AML-193 (cell line): ENCODE data around the gene SUPV3L1.
"Not testable (repeated sequence)": the region's sequence is repeated elsewhere in the genome, so short reads cannot be mapped to it uniquely, and the experiment has no call there.

Source experiments
- DNase-seq, 2 experiments: peaks; one replicate each; lab custom pipeline; 2025; lab: John Stamatoyannopoulos, UW

The SUPV3L1 gene

DNA sequence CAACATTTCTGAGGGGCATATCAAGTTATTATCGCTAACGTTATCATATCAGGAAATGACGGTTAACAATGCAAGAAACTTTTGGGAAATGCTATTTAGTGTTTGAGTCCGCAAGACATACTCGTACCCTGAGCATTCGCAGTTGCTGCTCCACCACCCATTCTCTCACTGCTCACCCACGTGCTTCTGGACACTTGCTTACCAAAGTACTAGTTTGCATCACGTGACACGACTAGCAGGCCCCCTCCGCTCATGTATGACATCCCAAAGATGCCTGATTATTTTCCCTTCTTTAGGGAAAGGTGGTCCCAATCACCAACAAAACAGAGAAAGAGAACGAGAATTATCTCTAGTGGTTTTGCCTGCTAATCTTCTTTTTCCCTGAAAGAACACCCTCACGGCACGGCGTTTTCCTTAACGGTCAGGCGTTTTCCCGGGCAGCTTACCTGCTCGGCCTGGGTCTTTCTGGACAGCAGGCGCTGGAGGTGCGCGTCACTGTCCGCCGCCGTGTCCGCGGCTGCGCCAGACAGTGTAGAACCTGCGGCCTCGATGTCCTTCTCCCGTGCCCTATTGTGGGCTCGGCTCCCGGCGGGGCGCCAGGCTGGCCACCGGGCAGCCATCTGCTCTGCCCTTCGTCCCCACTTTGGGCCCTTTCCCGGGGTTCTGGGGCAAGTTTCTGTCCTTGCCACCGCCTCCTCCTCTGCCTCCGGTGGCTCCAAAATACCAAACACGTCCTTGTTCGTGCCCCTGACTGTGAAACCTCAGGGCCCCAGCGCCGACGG lies at the start of gene SUPV3L1:
Gene SUPV3L1 (plus strand): TSS at position 492 of the 782 bp plus-strand sequence. CDS start 58 bp downstream, at position 550.
- peak; percentile 96 to 97 for DNase-seq

DNA sequence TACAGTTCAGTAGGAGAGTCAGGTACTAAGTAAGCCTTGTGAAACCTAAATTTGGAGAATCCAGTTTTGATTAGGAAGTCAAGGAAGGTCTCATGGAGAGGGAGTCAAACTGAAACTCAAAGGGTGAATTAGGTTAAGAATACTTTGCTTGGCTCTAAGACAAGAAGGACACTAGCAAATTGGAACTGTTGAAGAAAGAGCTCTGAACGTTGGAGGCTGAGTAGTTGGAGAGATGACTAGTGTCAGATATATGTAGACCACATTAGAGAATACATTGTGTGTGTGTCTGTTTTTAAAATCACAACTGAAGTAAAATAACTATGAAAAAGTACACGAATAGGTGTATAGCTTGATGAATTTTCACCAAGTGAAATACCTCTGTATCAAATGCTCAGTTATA lies 49.8 kb upstream of the SUPV3L1 start:
- no peak for DNase-seq

DNA sequence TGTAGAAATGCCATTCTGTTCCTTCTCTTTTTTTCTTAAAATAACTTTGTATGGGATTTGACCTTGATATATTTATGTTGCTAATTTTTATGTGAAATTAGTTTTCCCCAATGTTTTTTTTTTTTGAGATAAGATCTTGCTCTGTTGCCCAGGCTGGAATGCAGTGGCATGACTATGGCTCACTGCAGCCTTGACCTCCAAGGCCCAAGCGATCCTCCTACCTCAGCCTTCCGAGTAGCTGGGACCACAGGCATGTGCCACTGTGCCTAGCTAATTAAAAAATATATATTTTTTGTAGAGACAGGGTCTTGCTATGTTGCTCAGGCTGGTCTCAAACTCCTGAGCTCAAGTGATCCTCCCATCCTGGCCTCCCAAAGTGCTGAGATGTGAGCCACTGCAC lies 40.1 kb upstream of the SUPV3L1 start:
- no peak for DNase-seq

DNA sequence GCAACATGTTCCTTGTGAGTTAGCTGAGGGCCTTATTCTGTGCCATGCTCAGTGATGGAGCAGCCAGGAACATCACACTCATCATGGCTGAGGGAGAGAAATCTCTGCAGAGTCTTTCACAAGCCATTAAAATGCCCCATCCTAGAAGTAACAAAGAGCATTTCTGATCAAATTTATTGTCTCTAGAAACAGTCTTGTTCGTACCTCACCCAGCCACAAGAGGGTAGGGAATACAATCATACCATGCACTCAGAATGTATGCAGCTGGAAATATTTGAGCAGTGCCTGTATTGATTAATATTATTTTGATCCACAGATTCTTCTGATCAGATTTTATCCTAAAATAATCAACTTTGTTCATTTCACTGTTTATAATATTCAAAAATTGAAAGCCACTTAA lies 38.7 kb upstream of the SUPV3L1 start:
- DNase-seq = no peak

DNA sequence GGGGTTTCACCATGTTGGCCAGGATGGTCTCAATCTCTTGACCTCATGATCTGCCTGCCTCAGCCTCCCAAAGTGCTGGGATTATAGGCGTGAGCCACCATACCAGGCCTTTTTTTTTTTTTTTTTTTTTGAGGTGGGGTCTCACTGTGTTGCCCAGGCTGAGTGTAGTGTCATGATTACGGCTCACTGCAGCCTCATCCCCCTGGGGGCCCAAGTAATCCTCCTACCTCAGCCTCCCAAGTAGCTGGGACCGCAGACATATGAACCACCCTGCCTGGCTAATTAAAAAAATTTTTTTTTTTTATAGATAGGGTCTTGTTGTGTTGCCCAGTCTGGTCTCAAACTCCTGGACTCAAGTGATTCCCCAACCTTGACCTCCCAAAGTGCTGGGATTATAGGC lies 38.0 kb upstream of the SUPV3L1 start:
- not testable (repeated sequence) for DNase-seq

DNA sequence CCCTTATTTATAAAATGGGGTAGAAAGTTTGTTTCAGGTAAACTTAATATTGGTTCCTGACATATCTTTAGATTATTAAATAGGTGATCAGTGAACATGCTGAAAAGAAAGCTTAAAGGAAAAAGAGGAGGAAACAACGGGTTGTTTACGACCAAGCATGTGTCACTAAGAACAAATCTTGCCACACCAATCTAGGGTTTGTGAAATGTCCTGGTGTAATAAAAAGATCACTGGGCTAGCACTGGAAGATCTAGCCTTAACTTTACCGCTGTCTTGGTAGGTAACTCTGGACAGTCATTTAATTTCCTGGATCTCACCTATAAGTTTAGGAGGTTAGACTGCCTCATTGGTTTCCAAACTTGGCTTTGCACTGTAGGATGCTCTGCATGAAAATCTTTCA lies 37.1 kb upstream of the SUPV3L1 start:
- no peak for DNase-seq

DNA sequence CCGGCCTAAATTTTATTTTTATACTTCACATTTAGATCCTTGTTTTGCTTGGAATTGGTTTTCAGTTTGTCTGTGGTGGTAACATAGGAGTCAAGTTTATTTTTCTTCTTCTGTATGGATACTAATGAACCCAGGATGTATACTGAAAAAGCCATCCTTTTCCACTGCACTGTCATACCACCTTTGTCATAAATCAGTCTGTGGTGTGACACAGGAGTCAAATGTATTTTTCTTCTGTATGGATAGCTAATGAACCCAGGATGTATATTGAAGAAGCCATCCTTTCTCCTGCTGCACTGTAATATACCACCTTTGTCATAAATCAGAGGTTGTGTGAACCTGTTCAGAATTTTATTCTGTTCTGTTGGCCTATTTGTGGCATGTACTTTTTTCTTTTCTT lies 34.7 kb upstream of the SUPV3L1 start:
- no peak for DNase-seq

DNA sequence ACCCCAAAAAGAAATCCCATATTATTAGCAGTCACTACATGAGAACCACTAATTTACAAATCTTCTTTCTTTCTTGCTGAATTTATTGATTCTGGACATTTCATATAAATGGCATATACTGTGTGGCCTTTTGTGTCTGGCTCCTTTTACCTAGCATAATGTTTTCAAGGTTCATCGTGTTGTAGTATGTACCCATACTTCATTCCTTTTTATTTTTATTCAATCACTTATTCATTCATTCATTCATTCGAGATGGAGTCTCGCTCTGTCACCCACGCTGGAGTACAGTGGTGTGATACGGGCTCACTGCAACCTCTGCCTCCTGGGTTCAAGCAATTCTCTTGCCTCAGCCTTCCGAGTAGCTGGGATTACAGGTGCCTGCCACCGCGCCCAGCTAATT lies 34.2 kb upstream of the SUPV3L1 start:
- no peak for DNase-seq

DNA sequence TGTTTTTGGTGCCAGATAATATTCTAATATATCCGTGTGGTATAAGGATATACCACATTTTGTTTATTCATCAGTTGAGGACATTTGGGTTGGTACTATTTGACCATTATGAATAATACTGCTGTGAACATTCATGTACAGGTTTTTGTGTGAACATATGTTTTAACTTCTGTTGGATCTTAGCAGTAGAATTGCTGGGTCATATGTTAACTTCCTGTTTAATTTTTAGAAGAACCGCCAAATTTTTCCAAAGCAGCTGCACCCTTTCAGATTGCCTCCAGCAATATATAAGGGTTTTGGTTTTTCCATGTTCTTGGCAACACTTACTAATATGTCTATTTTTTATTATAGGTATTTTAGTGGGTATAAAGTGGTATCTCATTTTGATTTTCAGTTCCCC lies 33.3 kb upstream of the SUPV3L1 start:
- peak; percentile 19 to 31 for DNase-seq

DNA sequence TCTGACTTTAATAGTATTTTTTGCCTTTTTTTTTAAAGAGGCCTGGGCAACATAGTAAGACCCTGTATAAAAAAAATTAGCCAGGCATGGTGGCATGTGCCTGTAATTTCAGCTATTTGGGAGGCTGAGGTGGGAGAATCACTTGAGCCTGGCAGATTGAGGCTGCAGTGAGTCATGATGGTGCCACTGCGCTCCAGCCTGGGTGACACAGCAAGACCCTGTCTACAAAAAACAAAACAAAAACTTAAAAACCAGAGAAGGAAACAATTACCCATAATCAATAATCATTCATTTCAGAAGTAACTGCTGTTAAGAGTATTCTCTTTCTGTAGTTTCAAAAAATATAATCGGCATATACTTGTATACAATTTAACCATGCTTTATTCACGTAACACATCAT lies 28.1 kb upstream of the SUPV3L1 start:
- DNase-seq = no peak

DNA sequence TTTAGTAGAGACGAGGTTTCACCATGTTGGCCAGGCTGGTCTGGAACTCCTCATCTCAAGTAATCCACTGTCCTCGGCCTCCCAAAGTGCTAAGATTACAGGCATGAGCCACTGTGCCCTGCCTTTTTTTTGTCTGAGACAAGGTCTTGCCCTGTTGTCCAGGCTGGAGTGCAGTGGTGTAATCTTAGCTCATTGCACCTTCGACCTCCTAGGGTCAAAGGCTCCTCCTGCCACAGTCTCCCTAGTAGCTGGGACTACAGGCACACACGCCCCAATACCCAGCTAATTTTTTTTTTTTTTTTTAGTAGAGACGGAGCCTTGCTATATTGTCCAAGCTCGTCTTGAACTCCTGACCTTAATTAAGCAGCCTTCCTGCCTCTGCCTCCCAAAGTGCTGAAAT lies 26.8 kb upstream of the SUPV3L1 start:
- no peak for DNase-seq

DNA sequence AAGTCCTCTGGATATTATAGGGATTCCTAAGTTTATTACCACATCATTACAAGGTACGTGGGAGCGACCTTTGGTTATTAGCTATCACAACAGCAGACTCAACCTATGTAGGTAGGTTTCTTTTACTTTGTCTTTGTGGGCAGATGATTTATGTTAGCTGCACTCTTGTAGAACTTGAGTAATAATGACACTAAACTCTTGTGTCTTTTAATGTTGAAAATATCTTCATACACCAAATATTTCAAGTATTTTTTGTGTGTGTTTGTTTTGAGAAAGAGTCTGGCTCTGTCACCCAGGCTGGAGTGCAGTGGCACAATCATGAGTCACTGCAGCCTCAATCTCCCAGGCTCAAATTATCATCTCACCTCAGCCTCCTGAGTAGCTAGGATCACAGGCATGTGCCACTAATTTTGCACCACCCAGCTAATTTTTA lies 19.2 kb upstream of the SUPV3L1 start:
- DNase-seq = no peak

DNA sequence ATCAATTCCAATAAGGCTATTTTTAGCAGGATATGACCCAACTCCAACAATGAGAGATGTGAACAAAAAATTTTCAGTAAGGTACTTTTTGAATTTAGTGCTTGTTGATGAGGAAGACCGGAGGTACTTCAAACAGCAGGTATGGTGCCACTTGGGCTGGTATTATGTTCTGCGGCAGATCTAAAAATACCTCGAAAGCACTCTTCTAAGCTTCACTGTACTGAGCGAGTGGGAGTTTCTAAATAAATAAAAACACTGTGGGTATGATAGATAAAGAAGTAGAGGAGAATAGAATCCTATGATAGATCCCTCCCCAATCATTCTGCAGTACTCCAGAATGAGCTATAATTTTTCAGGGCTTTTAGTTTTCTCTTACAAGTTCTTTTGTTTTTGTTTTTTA lies 11.5 kb upstream of the SUPV3L1 start:
- no peak for DNase-seq

DNA sequence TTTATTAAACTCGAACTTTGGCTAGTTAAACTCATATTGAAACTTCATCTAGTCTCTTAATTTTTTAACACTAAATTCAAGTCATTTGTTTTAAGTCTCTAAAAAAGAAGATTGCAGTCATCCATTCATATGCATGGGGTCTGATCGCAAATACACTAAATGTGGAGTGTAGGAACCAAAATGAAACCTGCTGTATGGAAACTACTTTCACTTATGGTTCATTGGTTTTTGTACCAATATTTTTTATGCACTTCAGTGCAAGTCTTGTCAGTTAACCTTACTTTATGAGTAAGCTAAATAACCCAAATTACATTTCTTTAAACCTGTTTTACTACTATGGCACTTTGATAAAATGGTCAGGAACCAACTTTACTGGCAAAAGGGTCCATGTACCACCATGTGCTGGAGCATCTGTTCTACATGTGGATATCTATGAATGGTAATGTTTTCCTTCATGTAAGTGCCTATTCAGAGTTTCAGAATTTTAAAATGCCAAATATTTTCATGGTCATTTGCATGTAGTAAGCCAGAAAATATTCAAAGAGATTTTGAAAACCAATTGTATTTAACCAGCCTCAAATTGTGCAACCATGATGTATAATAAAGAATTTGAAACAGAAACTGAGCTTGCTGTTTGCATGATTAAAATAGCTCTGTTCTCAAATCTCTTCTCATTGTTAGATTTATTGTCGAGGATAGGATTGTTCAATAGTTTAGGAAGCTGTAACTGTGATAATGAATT lies 7.6 kb upstream of the SUPV3L1 start:
- no peak for DNase-seq

DNA sequence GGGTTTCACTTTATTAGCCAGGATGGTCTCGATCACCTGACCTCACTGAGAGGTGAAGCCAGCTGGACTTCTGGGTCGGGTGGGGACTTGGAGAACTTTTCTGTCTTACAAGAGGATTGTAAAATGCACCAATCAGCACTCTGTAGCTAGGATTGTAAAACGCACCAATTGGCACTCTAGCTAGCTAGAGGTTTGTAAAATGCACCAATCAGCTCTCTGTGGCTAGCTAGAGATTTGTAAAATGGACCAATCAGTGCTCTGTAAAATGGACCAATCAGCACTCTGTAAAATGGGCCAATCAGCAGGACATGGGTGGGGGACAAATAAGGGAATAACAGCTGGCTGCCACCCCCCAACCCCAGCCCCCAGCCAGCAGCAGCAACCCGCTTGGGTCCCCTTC lies 4.7 kb upstream of the SUPV3L1 start:
- not testable (repeated sequence) for DNase-seq

DNA sequence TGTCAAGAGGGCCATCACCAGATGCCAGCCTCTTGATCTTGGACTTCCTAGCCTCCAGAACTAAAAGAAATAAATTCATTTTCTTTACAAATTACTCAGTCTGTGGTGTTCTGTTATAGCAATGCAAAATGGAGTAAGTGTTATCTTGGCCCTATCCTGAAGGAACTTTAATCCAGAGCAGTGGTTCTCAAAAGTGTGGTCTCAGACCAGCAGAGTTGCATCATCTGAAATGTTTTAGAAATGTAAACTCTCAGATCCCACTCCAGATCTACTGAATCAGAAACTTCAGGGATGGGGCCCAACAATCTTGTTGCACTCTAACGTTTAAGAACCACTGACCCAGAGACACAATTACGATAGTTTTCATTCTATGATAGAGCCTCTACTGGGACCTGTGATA lies 3.2 kb upstream of the SUPV3L1 start:
- DNase-seq = no peak

DNA sequence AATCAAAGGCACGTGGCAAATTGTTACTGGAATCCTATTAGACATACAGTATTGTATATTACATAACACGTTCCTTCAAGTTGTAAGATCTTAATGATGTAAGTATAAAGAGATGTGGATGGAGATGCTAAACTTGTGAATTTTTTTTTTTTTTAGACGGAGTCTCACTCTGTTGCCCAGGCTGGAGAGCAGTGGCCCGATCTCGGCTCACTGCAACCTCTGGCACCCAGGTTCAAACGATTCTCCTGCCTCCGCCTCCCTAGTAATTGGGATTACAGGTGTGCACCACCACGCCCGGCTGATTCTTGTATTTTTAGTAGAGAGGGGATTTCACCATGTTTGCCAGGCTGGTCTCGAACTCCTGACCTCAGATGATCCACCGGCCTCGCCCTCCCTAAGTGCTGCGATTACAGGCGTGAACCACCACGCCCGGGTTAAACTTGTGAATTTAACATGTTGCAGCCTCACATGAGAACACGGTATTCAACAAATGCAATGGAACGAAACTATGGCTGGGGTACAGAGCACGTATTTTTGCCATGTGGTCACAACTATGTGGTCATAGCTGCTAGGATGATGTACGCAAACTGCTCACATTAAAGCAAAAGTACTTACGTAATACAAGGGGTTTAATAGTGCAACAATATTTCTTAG lies 818 bp upstream of the SUPV3L1 start:
- DNase-seq = peak; percentile 69 to 90

DNA sequence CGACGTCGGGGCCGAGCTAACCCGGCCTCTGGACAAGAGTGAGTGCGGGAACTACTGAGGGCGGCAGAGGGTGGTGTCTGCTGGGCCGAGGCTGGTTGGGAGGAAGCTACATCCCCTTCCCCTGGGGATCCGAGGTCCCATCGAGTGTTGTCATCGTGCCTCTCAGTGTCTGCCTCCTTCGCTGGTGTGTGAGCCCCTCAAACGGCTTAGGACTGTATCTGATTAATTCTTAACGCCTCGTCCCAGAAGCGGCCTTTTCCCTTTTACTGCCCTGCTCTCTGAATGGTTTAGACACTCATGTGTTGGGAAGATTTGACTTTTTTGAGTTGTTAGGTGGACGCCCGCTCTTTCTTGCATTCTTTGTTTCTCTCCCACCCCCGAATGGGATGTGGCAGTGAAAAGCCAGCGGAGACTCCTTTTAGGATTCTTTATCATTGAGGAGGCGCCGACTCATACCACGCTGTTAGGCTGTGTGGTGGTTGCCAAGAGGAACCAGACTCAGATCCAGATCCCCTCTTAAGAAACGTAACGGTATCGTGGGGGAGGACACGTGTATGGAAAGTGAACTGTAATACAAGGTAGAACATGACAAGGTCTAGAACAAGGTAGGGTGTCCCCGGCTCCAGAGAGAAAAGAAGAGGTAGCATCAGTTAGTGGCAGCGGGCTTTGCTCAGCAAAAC lies 631 bp downstream of the SUPV3L1 start:
- DNase-seq = no peak

DNA sequence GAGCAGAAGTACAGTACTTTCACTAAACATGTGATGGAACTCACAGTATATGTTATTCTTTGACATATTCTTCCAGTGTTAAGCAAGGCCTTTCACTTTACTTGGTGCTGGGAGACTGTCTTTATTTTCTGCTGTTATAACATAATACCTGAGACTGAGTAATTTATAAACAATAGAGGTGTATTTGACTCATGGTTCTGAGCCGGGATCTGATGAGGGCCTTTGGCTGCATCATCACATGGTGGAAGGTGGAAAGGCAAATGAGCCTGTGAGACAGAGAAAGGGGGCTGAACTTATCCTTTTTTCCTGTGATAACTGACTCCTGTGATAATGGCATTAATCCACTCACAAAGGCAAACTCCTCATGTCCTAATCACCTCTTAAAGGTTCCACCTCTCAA lies 1.4 kb downstream of the SUPV3L1 start:
- no peak for DNase-seq

DNA sequence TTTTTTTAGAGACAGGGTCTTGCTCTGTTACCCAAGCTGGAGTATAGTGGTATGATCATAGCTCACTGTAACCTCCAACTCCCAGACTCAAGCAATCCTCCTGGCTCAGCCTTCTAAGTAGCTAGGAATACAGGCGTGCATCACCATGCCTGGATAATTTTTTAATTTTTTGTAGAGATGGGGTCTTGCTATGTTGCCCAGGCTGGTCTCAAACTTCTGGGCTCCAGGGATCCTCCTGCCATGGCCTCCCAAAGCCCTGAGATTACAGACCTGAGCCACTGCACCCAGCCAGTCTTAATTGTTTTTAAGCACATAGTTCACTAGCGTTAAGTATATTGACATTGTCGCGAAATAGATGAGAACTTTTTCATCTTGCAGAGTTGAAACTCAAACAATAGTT lies 2.0 kb downstream of the SUPV3L1 start:
- no peak for DNase-seq

DNA sequence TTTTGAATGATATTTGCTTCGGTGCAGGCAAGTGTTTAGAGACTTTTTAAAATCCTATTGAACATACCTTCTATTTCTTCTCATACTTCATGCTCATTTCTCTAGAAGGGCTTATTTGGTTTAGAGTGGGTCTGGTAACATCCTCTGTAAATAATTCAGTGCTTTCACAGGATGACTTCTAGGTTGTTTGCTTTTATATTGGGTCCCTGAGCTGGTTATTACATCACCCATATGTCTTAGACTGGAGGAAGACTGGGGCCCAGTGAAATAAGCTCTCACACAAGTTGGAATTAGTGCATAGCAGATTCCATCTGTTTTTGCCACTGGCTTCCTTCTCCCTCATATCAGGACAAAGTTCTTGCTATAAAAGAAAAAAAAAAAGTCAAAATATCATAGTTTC lies 6.5 kb downstream of the SUPV3L1 start:
- no peak for DNase-seq

DNA sequence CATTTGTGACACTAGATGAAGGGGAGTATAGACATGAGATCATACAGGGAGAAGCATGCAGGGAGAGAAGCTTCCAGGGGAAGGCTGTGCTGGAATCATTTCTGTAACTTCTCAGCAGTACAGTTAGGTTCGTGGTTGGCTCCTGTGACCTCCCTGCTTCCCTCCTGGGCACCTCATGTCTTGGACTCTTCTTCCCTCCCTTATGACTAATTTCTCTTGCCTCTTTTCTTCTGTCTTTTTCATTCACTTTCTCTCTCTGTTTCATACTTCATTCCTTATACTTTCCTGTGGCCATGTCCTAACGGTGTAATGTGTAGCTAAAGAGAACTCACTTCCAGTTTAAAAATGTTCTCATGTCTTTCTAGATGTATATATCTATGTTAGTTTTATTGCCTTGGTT lies 21.0 kb downstream of the SUPV3L1 start:
- DNase-seq = no peak
